LNCaP clone FGC (cell line): Measurements from ENCODE around the gene ADARB2.
"Not testable (repeated sequence)": the region's sequence is repeated elsewhere in the genome, so short reads cannot be mapped to it uniquely, and the experiment has no call there.

Source experiments
- DNase-seq: peaks from one replicate; pipeline ENCODE4 v3.0.0-alpha.2; 2011; ENCODE audit warnings: low read depth
- H3K4me3 ChIP-seq: 2 replicates; pipeline ENCODE4 v1.5.1; 2011; ENCODE audit warnings: mild to moderate bottlenecking, low read depth, low read length, control low read depth
- CTCF ChIP-seq: IDR thresholded peaks from 2 replicates; pipeline ENCODE4 v1.5.1; 2012; ENCODE audit warnings: mild to moderate bottlenecking; ENCODE audit not compliant: control insufficient read depth, insufficient read depth; ENCODE audit errors: extremely low read depth

ADARB2 gene

GRCh38 chr10:1544209-1544673 is 193.1 kb downstream of the ADARB2 start:
- H3K4me3 ChIP-seq: no peak overlapping the region
- TF ChIP-seq CTCF: no peak
- no peak for DNase-seq

- no peak for DNase-seq
- TF ChIP-seq CTCF: no peak
- H3K4me3 ChIP-seq: no peak overlapping the region
Observed at GRCh38 chr10:1543596-1543995, 193.7 kb downstream of the ADARB2 start.

GRCh38 chr10:1542941-1543340 is 194.4 kb downstream of the ADARB2 start:
- H3K4me3 ChIP-seq: no peak overlapping the region
- TF ChIP-seq CTCF: no peak
- DNase-seq: no peak

- no peak for DNase-seq
- no peak for TF ChIP-seq CTCF
- no peak overlapping the region for H3K4me3 ChIP-seq
Observed at GRCh38 chr10:1540144-1540543, 197.2 kb downstream of the ADARB2 start.

- H3K4me3 ChIP-seq: no peak overlapping the region
- TF ChIP-seq CTCF: no peak
- DNase-seq: no peak
Observed at GRCh38 chr10:1539216-1539615, 198.1 kb downstream of the ADARB2 start.

- TF ChIP-seq CTCF: no peak
- DNase-seq: no peak
- no peak overlapping the region for H3K4me3 ChIP-seq
Observed at GRCh38 chr10:1538531-1539061, 198.7 kb downstream of the ADARB2 start.

- TF ChIP-seq CTCF: no peak
- H3K4me3 ChIP-seq: no peak overlapping the region
- no peak for DNase-seq
Observed at GRCh38 chr10:1538121-1538520, 199.2 kb downstream of the ADARB2 start.

GRCh38 chr10:1537449-1537848 is 199.9 kb downstream of the ADARB2 start:
- DNase-seq: not testable (repeated sequence)

More at GRCh38 chr10:1537449-1537848, 199.9 kb downstream of the ADARB2 start:
- H3K4me3 ChIP-seq: not testable (repeated sequence)
